GM23338 (cell line): ENCODE measurements around the gene ADRA1B. TPM values are rescaled to one million over a fixed set of nuclear protein-coding genes. Genes with fewer than 3 reads are reported as not detected.

ENCODE experiments used
- ATAC-seq: fragments of 200-7000 bp; cut with Tn5 transposase; 3 replicates; pipeline ENCODE4 v1.9.1; 2020
- DNase-seq: peaks from one replicate; pipeline ENCODE4 v3.0.0-alpha.2; 2015; ENCODE audit warnings: low spot score
- H2AFZ ChIP-seq: fragments of 200-600 bp; sonication (generic); 2 replicates; pipeline ENCODE4 v1.8.0; 2016; ENCODE audit warnings: antibody characterized with exemption, mild to moderate bottlenecking, moderate library complexity
- H3F3A ChIP-seq: fragments of 200-600 bp; sonication (generic); replicated peaks from 2 replicates; pipeline ENCODE4 v1.8.0; 2017; ENCODE audit warnings: antibody characterized with exemption, mixed run types, low read depth
- H3K27ac ChIP-seq: fragments of 200-600 bp; sonication (generic); 2 replicates; pipeline ENCODE4 v1.6.1; 2016; ENCODE audit warnings: low read depth
- H3K27me3 ChIP-seq: fragments of 200-600 bp; sonication (generic); 2 replicates; pipeline ENCODE4 v1.8.0; 2016; ENCODE audit warnings: mild to moderate bottlenecking, mixed run types, moderate library complexity; ENCODE audit not compliant: insufficient read depth
- H3K36me3 ChIP-seq: fragments of 200-600 bp; sonication (generic); 2 replicates; pipeline ENCODE4 v1.8.0; 2016; ENCODE audit warnings: mild to moderate bottlenecking; ENCODE audit not compliant: insufficient read depth
- H3K4me1 ChIP-seq: fragments of 200-600 bp; sonication (generic); 2 replicates; pipeline ENCODE4 v1.8.0; 2016; ENCODE audit warnings: mild to moderate bottlenecking, moderate library complexity; ENCODE audit not compliant: insufficient read depth
- H3K4me2 ChIP-seq: fragments of 200-600 bp; sonication (generic); 2 replicates; pipeline ENCODE4 v1.7.1; 2017; ENCODE audit warnings: mixed run types
- H3K4me3 ChIP-seq: fragments of 200-600 bp; sonication (generic); 2 replicates; pipeline ENCODE4 v1.6.1; 2016; ENCODE audit warnings: mixed run types
- H3K79me2 ChIP-seq: fragments of 200-600 bp; sonication (generic); replicated peaks from 2 replicates; pipeline ENCODE4 v1.8.0; 2017; ENCODE audit warnings: mild to moderate bottlenecking; ENCODE audit not compliant: insufficient read depth
- H3K9me2 ChIP-seq: fragments of 200-600 bp; sonication (generic); 2 replicates; pipeline ENCODE4 v1.8.0; 2017; ENCODE audit not compliant: insufficient read depth
- H4K20me1 ChIP-seq: fragments of 200-600 bp; sonication (generic); replicated peaks from 2 replicates; pipeline ENCODE4 v1.8.0; 2017; ENCODE audit warnings: mild to moderate bottlenecking; ENCODE audit not compliant: insufficient read depth
- H3K27ac Mint-ChIP-seq: 2 replicates; pipeline ENCODE4 v1.8.0; 2020; ENCODE audit warnings: inconsistent platforms, mild to moderate bottlenecking, moderate library complexity, mixed read lengths
- H3K27me3 Mint-ChIP-seq: 3 replicates; pipeline ENCODE4 v1.8.0; 2022; ENCODE audit warnings: low read depth, mild to moderate bottlenecking, moderate library complexity, mixed read lengths, inconsistent platforms; ENCODE audit not compliant: insufficient read depth, poor library complexity
- H3K36me3 Mint-ChIP-seq: 3 replicates; pipeline ENCODE4 v1.8.0; 2021; ENCODE audit warnings: low read depth, mild to moderate bottlenecking, inconsistent platforms, moderate library complexity, mixed read lengths
- H3K4me1 Mint-ChIP-seq: 3 replicates; pipeline ENCODE4 v1.8.0; 2020; ENCODE audit warnings: mild to moderate bottlenecking, inconsistent platforms, mixed read lengths
- H3K4me3 Mint-ChIP-seq: 3 replicates; pipeline ENCODE4 v1.8.0; 2021; ENCODE audit warnings: moderate library complexity, mild to moderate bottlenecking, inconsistent platforms, mixed read lengths
- H3K9me3 Mint-ChIP-seq: 3 replicates; pipeline ENCODE4 v1.8.0; 2020; ENCODE audit warnings: moderate library complexity, mild to moderate bottlenecking, inconsistent platforms, mixed read lengths
- CREB1 ChIP-seq: fragments of 250-450 bp; sonication (Bioruptor Pico); IDR thresholded peaks from 2 replicates; pipeline ENCODE4 v1.5.0; 2020; ENCODE audit warnings: low read depth, mild to moderate bottlenecking, moderate library complexity
- EZH2 ChIP-seq: fragments of 200-600 bp; sonication (generic); IDR thresholded peaks from one replicate; pipeline ENCODE4 v1.8.0; 2017; ENCODE audit warnings: antibody characterized with exemption, mild to moderate bottlenecking, low read depth; ENCODE audit not compliant: unreplicated experiment
- EZH2phosphoT487 ChIP-seq: fragments of 200-600 bp; sonication (generic); IDR thresholded peaks from one replicate; pipeline ENCODE4 v1.8.1; 2018; ENCODE audit warnings: antibody characterized with exemption; ENCODE audit not compliant: unreplicated experiment
- JUNB ChIP-seq: IDR thresholded peaks from one replicate; pipeline ENCODE4 v1.6.1; 2016; ENCODE audit warnings: antibody characterized with exemption; ENCODE audit not compliant: unreplicated experiment
- NANOG ChIP-seq: IDR thresholded peaks from 2 replicates; pipeline ENCODE4 v1.6.1; 2016; ENCODE audit warnings: antibody characterized with exemption, borderline replicate concordance
- POLR2AphosphoS5 ChIP-seq: IDR thresholded peaks from 2 replicates; pipeline ENCODE4 v1.6.1; 2016; ENCODE audit warnings: antibody characterized with exemption, low read depth
- STAT1 ChIP-seq: IDR thresholded peaks from one replicate; pipeline ENCODE4 v1.6.1; 2016; ENCODE audit warnings: antibody characterized with exemption; ENCODE audit not compliant: unreplicated experiment
- ZNF114 ChIP-seq: fragments of 250-450 bp; sonication (Bioruptor Pico); IDR thresholded peaks from 2 replicates; pipeline ENCODE4 v1.5.0; 2020; ENCODE audit warnings: mild to moderate bottlenecking, moderate library complexity
- ZNF331 ChIP-seq: fragments of 250-450 bp; sonication (Bioruptor Pico); IDR thresholded peaks from 2 replicates; pipeline ENCODE4 v1.5.0; 2020; ENCODE audit warnings: low read depth, mild to moderate bottlenecking, moderate library complexity
- polyA plus RNA-seq: library from polyadenylated mRNA; unstranded; fragments of >200 nt; fragmentation: Nextera tagmentation; extraction: Ambion mirVana; gene quantifications from 2 replicates; pipeline ENCODE4 v1.2.1, GENCODE V29; 2016
- total RNA-seq: library from RNA; depleted of rRNA; stranded (reverse); fragments of >200 nt; shearing (Covaris generic); gene quantifications from 2 replicates; pipeline ENCODE4 v1.2.3, GENCODE V29; 2014
- TF ChIP-seq, protein P1 (sequence below): fragments of 250-450 bp; sonication (Bioruptor Pico); IDR thresholded peaks from 2 replicates; pipeline ENCODE4 v1.5.0; 2020; ENCODE audit warnings: mild to moderate bottlenecking, moderate library complexity
- TF ChIP-seq, protein P2 (sequence below): IDR thresholded peaks from 2 replicates; pipeline ENCODE4 v1.6.1; 2016; ENCODE audit warnings: antibody characterized with exemption
- TF ChIP-seq, protein P3 (sequence below): IDR thresholded peaks from one replicate; pipeline ENCODE4 v1.6.1; 2018; ENCODE audit warnings: antibody characterized with exemption; ENCODE audit not compliant: unreplicated experiment
- TF ChIP-seq, protein P4 (sequence below), 2 experiments: fragments of 200-600 bp in 1 of 2; sonication (generic) in 1 of 2; conservative IDR thresholded peaks; 2 replicates each; pipeline versions ENCODE4 v1.5.1 to v1.6.1; 2016 to 2017; ENCODE audit warnings: antibody characterized with exemption in 2 of 2, low read depth in 2 of 2, mild to moderate bottlenecking in 2 of 2, moderate library complexity in 1 of 2

ADRA1B gene
- total and polyA plus RNA-seq, 2 experiments from 2014 or later: not detected

DNA sequence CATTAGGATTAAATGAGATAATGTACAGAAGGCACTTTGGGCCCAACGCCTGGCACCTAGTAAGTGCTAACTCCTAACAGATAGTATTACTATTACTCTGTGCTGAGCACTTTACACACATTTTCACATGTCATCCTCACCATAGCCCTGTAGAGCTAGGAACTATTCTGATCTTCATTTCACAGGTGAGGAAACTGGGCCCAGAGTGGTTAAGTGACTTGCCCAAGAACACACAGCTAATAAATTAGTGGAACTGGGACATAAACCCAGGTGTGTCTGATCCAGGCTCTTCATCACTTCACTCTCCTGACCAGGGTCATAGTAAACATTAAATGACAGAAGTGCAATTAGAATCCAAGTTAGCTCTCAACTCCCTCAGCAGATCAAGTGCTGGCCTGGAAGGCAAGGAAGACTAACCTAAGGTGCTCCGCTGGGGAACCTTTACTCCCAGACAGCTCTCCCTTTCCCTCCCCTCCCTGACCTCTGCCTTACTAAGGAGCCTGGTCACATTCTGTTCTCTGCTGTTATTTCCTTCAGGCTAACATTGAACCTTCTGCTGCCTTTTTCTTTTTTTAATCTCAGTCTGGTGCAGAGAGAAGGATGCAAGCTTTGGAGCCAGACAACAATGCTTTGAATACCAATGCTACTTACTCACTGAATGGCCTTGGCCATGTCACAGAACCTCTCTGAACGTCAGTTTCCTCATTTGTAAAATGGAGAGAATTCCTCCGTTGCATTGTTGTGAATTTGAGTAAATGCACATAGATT lies 4.1 kb upstream of the ADRA1B start:
- H3K4me2 ChIP-seq: no peak overlapping the region
- Mint-ChIP-seq H3K4me1 (peaks cover 19% of the 10 kb centered on the region), H3K27me3 (peaks cover 19% of the 10 kb centered on the region), H3K4me3 (no peak overlapping the region), H3K36me3 (no peaks in the 10 kb centered on the region), H3K9me3 (no peaks in the 10 kb centered on the region), H3K27ac (no peak overlapping the region)
- peaks cover 16% of the 10 kb centered on the region for H3K4me1 ChIP-seq
- no peaks in the 10 kb centered on the region for H3K79me2 ChIP-seq
- H2AFZ ChIP-seq: no peak overlapping the region
- ATAC-seq (no peak), DNase-seq (no peak)
- H3K27ac ChIP-seq: no peak overlapping the region
- H4K20me1 ChIP-seq: no peaks in the 10 kb centered on the region
- TF ChIP-seq STAT1 (no peak), EZH2 (no peak), EZH2phosphoT487 (no peak), ZNF331 (CRISPR knock-in tag) (no peak), NANOG (no peak), POLR2AphosphoS5 (no peak), CREB1 (no peak), JUNB (no peak), ZNF114 (CRISPR knock-in tag) (no peak)
- TF ChIP-seq, protein P1, sequence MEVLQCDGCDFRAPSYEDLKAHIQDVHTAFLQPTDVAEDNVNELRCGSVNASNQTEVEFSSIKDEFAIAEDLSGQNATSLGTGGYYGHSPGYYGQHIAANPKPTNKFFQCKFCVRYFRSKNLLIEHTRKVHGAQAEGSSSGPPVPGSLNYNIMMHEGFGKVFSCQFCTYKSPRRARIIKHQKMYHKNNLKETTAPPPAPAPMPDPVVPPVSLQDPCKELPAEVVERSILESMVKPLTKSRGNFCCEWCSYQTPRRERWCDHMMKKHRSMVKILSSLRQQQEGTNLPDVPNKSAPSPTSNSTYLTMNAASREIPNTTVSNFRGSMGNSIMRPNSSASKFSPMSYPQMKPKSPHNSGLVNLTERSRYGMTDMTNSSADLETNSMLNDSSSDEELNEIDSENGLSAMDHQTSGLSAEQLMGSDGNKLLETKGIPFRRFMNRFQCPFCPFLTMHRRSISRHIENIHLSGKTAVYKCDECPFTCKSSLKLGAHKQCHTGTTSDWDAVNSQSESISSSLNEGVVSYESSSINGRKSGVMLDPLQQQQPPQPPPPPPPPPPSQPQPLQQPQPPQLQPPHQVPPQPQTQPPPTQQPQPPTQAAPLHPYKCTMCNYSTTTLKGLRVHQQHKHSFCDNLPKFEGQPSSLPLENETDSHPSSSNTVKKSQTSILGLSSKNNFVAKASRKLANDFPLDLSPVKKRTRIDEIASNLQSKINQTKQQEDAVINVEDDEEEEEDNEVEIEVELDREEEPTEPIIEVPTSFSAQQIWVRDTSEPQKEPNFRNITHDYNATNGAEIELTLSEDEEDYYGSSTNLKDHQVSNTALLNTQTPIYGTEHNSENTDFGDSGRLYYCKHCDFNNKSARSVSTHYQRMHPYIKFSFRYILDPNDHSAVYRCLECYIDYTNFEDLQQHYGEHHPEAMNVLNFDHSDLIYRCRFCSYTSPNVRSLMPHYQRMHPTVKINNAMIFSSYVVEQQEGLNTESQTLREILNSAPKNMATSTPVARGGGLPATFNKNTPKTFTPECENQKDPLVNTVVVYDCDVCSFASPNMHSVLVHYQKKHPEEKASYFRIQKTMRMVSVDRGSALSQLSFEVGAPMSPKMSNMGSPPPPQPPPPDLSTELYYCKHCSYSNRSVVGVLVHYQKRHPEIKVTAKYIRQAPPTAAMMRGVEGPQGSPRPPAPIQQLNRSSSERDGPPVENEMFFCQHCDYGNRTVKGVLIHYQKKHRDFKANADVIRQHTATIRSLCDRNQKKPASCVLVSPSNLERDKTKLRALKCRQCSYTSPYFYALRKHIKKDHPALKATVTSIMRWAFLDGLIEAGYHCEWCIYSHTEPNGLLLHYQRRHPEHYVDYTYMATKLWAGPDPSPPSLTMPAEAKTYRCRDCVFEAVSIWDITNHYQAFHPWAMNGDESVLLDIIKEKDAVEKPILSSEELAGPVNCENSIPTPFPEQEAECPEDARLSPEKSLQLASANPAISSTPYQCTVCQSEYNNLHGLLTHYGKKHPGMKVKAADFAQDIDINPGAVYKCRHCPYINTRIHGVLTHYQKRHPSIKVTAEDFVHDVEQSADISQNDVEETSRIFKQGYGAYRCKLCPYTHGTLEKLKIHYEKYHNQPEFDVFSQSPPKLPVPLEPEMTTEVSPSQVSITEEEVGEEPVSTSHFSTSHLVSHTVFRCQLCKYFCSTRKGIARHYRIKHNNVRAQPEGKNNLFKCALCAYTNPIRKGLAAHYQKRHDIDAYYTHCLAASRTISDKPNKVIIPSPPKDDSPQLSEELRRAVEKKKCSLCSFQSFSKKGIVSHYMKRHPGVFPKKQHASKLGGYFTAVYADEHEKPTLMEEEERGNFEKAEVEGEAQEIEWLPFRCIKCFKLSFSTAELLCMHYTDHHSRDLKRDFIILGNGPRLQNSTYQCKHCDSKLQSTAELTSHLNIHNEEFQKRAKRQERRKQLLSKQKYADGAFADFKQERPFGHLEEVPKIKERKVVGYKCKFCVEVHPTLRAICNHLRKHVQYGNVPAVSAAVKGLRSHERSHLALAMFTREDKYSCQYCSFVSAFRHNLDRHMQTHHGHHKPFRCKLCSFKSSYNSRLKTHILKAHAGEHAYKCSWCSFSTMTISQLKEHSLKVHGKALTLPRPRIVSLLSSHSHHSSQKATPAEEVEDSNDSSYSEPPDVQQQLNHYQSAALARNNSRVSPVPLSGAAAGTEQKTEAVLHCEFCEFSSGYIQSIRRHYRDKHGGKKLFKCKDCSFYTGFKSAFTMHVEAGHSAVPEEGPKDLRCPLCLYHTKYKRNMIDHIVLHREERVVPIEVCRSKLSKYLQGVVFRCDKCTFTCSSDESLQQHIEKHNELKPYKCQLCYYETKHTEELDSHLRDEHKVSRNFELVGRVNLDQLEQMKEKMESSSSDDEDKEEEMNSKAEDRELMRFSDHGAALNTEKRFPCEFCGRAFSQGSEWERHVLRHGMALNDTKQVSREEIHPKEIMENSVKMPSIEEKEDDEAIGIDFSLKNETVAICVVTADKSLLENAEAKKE (CRISPR knock-in tag): no peak
- TF ChIP-seq, protein P2, sequence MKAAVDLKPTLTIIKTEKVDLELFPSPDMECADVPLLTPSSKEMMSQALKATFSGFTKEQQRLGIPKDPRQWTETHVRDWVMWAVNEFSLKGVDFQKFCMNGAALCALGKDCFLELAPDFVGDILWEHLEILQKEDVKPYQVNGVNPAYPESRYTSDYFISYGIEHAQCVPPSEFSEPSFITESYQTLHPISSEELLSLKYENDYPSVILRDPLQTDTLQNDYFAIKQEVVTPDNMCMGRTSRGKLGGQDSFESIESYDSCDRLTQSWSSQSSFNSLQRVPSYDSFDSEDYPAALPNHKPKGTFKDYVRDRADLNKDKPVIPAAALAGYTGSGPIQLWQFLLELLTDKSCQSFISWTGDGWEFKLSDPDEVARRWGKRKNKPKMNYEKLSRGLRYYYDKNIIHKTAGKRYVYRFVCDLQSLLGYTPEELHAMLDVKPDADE: no peak
- TF ChIP-seq, protein P3, sequence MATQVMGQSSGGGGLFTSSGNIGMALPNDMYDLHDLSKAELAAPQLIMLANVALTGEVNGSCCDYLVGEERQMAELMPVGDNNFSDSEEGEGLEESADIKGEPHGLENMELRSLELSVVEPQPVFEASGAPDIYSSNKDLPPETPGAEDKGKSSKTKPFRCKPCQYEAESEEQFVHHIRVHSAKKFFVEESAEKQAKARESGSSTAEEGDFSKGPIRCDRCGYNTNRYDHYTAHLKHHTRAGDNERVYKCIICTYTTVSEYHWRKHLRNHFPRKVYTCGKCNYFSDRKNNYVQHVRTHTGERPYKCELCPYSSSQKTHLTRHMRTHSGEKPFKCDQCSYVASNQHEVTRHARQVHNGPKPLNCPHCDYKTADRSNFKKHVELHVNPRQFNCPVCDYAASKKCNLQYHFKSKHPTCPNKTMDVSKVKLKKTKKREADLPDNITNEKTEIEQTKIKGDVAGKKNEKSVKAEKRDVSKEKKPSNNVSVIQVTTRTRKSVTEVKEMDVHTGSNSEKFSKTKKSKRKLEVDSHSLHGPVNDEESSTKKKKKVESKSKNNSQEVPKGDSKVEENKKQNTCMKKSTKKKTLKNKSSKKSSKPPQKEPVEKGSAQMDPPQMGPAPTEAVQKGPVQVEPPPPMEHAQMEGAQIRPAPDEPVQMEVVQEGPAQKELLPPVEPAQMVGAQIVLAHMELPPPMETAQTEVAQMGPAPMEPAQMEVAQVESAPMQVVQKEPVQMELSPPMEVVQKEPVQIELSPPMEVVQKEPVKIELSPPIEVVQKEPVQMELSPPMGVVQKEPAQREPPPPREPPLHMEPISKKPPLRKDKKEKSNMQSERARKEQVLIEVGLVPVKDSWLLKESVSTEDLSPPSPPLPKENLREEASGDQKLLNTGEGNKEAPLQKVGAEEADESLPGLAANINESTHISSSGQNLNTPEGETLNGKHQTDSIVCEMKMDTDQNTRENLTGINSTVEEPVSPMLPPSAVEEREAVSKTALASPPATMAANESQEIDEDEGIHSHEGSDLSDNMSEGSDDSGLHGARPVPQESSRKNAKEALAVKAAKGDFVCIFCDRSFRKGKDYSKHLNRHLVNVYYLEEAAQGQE: no peak
- TF ChIP-seq, protein P4, sequence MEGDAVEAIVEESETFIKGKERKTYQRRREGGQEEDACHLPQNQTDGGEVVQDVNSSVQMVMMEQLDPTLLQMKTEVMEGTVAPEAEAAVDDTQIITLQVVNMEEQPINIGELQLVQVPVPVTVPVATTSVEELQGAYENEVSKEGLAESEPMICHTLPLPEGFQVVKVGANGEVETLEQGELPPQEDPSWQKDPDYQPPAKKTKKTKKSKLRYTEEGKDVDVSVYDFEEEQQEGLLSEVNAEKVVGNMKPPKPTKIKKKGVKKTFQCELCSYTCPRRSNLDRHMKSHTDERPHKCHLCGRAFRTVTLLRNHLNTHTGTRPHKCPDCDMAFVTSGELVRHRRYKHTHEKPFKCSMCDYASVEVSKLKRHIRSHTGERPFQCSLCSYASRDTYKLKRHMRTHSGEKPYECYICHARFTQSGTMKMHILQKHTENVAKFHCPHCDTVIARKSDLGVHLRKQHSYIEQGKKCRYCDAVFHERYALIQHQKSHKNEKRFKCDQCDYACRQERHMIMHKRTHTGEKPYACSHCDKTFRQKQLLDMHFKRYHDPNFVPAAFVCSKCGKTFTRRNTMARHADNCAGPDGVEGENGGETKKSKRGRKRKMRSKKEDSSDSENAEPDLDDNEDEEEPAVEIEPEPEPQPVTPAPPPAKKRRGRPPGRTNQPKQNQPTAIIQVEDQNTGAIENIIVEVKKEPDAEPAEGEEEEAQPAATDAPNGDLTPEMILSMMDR (conservative IDR thresholded peaks at IDR 0.05; ENCODE audit: low read depth in 2 of 2): no peak
- H3F3A ChIP-seq: no peaks in the 10 kb centered on the region
- H3K36me3 ChIP-seq: no peaks in the 10 kb centered on the region
- peaks cover 28% of the 10 kb centered on the region for H3K27me3 ChIP-seq
- H3K4me3 ChIP-seq: no peak overlapping the region
- H3K9me2 ChIP-seq: no peaks in the 10 kb centered on the region
